HG03558 (cell line): ENCODE measurements around the gene PRDM15.

Experiments
- ATAC-seq: cut with Tn5 transposase; IDR thresholded peaks from one replicate; pipeline ENCODE4 v1.9.1; 2021; ENCODE audit warnings: moderate number of reproducible peaks; ENCODE audit not compliant: unreplicated experiment; ENCODE audit errors: extremely low read depth

Gene PRDM15

DNA sequence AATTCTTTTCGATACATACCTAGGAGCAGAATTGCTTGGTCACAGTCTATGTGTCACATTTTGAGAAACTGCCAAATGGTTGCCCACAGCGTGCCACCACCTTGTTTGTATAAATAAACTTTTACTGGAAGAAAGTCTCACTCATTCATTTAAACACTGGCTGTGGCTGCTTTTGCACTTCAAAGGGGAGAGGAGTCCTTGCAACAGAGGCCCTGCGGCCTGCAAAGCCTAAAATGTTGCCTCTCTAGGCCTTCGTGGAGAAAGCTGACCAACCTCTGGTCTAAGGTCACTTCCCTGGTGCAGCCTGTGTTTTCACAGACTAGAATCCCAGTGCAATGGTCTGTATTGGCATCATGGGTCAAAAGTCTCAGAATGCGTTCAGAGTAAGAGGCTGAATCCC, 120.6 kb downstream of the PRDM15 start:
- no peak for ATAC-seq

DNA sequence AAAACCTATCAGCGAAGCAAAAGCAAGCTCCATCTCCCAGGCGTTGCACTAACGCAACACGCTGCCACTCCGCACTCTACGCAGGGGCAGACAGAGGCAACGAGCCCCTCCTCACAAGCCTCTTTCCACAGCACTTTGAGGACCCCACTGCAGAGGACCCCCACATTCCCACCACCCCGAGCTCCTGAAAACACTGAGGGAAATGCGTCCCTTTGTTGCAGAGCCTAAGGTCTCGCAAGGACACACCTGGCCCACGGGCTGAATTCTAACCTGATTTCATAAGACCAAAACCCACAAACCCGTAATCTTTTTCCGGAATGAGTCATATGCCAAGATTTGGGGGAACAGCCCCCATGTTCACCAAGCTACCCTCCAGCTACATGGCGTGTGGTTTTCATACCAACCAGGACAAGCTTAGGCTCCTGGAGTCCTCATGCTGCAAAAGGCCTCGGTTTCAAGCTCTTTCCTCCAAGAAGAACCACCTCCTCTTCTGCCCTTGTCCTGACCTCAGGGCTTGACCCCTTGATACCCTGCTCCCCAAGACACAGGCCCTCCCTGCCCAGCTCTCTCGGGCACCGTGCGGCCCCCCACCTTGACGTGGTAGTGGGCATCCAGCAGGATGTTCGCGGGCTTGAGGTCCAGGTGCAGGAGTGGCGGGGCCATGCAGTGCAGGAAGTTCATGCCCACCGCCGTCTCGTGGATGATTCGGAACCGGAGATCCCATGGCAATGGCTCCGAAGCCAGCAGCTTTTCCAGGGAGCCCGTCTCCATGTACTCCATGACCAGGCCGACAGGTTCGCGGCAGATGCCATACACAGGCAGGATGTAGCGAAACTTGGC, 123.0 kb downstream of the PRDM15 start:
- no peak for ATAC-seq

DNA sequence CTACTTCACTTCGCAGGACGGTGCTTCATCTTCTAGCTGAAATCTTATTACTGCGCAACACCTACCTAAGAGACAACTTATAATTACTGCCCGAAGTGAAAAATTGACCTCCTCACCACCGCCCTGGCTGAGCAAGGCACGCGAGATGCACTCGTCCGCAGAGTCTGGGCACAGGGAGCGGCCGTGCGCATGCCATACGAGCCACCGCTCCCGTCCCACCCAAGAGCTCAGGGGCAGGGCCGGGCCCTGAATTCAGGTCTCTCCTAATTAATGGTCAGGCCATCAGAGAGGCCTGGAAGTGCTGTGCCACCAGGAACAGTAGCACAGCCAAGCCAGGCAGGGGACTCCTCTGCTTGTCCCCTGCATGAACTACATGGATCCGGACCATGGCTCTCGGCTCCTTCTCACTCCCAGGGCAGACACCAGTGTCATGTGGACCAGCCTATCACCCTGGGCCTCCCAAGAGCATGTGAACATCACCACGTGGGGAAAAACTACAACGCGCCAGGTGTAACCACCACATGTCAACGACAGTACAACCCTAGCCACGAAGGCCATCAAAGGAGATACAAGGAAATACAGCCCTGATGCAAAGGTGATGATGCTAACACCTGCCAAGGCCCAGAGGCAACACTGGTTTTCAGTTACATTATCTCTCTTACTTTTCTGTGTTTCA, 123.7 kb downstream of the PRDM15 start:
- no peak for ATAC-seq

DNA sequence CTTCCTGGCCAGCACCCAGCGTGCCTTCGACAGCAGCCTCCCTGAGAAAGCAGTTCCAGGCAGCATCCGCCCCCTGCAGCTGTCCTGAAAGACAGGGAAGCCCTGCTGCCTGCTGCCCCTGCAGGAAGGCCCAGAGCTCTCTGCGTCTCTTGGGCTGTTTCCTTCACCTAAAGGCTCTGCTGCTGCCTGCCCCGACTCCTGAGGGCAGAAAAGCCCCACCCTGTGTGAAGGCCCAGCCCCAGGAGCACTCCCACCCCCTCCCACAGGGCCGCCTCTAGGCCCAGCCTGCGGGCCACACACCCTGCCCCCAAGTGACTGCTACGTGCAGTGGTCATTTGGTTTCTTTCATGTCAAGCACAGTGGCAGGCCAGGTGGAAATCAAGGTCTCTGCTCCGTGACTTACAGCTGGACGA, 124.7 kb downstream of the PRDM15 start:
- no peak for ATAC-seq

DNA sequence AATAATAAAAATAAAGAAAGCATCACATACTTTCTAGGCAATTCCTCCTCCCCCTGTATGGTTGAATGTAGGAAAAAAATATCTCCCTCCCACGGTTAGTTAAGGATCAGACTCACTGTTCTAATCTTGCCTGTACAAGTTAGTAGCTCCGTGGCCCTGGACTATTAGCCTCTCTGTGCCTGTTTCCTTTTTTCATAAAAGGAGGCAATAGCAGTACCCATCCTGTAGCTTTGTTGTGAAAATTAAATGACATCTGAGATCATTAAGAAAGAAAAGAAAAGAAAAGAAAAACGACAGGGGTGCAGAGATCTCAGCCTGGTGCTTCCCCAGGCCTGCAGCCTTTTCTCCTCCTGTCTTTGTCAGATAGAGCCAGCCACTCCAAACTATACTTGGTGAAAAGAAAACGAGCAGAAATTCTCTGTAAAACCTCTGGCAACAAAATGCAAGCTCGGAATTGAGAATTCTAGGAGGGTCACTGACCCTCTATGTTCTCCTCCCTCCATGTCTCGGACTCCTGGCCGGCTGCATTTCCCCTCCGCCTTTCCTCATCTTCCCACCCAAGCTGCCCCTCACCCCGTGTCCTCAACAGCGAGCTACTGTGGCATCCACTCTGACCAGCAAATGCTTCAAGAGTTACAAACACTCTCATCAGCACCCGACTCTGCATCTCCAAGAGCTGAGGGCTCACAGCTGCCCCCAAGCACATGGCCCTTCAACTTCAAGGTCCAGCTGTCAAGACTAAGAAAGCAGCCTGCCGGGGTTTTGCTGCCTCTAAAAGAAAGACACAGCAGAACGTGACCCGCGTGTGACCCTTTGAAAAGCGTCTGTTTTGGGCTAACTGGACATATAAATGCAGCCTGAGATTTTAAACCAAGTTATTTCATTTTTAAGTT, 125.9 kb downstream of the PRDM15 start:
- no peak for ATAC-seq

DNA sequence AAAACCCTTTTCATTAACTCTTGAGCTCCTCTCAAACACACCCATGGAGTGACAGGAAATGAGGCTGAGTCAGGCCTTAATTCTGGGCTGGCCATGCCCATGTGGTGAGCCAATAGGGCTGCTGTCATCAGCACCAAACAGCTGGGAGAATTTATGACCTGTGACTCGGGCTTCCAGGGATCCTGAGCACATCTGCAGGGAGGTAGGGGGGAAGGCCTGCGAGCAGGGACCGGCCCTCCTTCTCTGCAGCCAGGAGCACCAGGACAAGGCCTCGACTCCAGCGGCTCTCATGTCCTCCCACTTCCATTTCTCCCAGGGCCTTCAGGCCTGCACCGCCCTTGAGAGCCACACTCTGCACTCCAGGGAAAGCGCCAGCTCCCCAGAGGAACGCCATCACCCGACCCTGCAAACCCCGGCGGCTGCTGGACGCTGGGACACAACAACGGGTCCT, 126.9 kb downstream of the PRDM15 start:
- ATAC-seq, result no peak

- ATAC-seq, result no peak
Measured at GRCh38 chr21:41751611-41752011, 127.5 kb downstream of the PRDM15 start.

DNA sequence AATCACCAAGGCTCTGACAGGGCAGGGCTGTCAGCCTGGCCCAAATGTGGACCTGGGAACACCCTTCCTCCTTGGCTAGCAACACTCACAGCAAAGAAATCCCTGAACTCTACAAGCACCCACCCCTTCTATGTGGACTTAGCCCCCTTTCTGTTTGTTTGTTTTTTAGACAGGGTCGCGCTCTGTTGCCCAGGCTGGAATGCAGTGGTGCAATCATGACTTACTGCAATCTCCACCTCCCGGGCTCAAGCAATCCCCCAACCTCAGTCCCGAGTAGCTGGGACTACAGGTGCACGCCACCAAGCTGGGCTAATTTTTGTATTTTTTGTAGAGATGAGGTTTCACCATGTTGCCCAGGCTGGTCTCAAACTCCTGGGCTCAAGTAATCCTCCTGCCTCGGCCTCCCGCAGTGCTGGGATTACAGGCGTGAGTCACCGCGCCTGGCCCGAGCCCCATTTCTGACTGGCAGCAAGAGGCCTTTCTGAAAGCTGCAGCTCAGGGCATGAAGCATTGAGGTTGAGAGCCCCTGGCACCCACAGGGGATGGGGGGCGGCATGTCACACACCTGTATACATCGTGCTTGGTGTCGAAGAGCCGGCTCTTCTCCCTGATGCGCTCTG, 128.5 kb downstream of the PRDM15 start:
- no peak for ATAC-seq

GRCh38 chr21:41750051-41750450, 129.1 kb downstream of the PRDM15 start:
- no peak for ATAC-seq

GRCh38 chr21:41749286-41749685, 129.9 kb downstream of the PRDM15 start:
- no peak for ATAC-seq
